ENCODE data around the gene KRTAP2-1. TPM values are rescaled to one million over a fixed set of nuclear protein-coding genes. Genes with fewer than 3 reads are reported as not detected.
A peak's percentile ranks its signal among the peaks of the same experiment; 100 is the strongest.

The KRTAP2-1 gene
- total and polyA plus RNA-seq, 2 donors, result 0.05 TPM; not detected in 1

GRCh38 chr17:41020336-41020735 lies 26.8 kb downstream of the KRTAP2-1 start:
- Histone ChIP-seq H3K9me3 (ENCODE audit: control insufficient read depth in 2 of 2, insufficient read depth in 1 of 2, low read length in 1 of 2) (no peaks in the 10 kb centered on the region), H3K4me3 (ENCODE audit: low read length in 2 of 2) (no peak overlapping the region), H3K27ac (ENCODE audit: low read depth in 1 of 2, low read length in 1 of 2) (no peak overlapping the region), H3K36me3 (ENCODE audit: control insufficient read depth in 2 of 2, insufficient read depth in 2 of 2, low read length in 1 of 2) (no peaks in the 10 kb centered on the region), H3K4me1 (ENCODE audit: control insufficient read depth in 2 of 2, insufficient read depth in 2 of 2, low read length in 2 of 2) (no peaks in the 10 kb centered on the region), H3K27me3 (ENCODE audit: control insufficient read depth in 2 of 2, insufficient read depth in 1 of 2, low read length in 1 of 2) (no peaks in the 10 kb centered on the region)
- no peak for DNase-seq (ENCODE audit: low read depth in 6 of 9, low spot score in 9 of 9)

GRCh38 chr17:41019415-41019814 lies 27.7 kb downstream of the KRTAP2-1 start:
- WGBS, result 99% methylated on average over 3 of the region's 3 CpGs
- no peaks in the 10 kb centered on the region for H3K9me3 ChIP-seq (ENCODE audit: control insufficient read depth in 2 of 2, insufficient read depth in 1 of 2, low read length in 1 of 2)
- no peak overlapping the region for H3K4me3 ChIP-seq (ENCODE audit: low read length in 2 of 2)
- no peaks in the 10 kb centered on the region for H3K27me3 ChIP-seq (ENCODE audit: control insufficient read depth in 2 of 2, insufficient read depth in 1 of 2, low read length in 1 of 2)
- H3K36me3 ChIP-seq (ENCODE audit: control insufficient read depth in 2 of 2, insufficient read depth in 2 of 2, low read length in 1 of 2), result no peaks in the 10 kb centered on the region
- no peak for DNase-seq (ENCODE audit: low read depth in 6 of 9, low spot score in 9 of 9)
- no peaks in the 10 kb centered on the region for H3K4me1 ChIP-seq (ENCODE audit: control insufficient read depth in 2 of 2, insufficient read depth in 2 of 2, low read length in 2 of 2)
- no peak overlapping the region for H3K27ac ChIP-seq (ENCODE audit: low read depth in 1 of 2, low read length in 1 of 2)

GRCh38 chr17:41018541-41018940 lies 28.6 kb downstream of the KRTAP2-1 start:
- Histone ChIP-seq H3K36me3 (ENCODE audit: control insufficient read depth in 2 of 2, insufficient read depth in 2 of 2, low read length in 1 of 2) (no peaks in the 10 kb centered on the region), H3K27me3 (ENCODE audit: control insufficient read depth in 2 of 2, insufficient read depth in 1 of 2, low read length in 1 of 2) (no peaks in the 10 kb centered on the region), H3K4me3 (ENCODE audit: low read length in 2 of 2) (no peak overlapping the region), H3K4me1 (ENCODE audit: control insufficient read depth in 2 of 2, insufficient read depth in 2 of 2, low read length in 2 of 2) (no peaks in the 10 kb centered on the region), H3K9me3 (ENCODE audit: control insufficient read depth in 2 of 2, insufficient read depth in 1 of 2, low read length in 1 of 2) (no peaks in the 10 kb centered on the region), H3K27ac (ENCODE audit: low read depth in 1 of 2, low read length in 1 of 2) (no peak overlapping the region)
- no peak for DNase-seq (ENCODE audit: low read depth in 6 of 9, low spot score in 9 of 9)
- 36% methylated on average over 3 of the region's 3 CpGs for WGBS

DNA sequence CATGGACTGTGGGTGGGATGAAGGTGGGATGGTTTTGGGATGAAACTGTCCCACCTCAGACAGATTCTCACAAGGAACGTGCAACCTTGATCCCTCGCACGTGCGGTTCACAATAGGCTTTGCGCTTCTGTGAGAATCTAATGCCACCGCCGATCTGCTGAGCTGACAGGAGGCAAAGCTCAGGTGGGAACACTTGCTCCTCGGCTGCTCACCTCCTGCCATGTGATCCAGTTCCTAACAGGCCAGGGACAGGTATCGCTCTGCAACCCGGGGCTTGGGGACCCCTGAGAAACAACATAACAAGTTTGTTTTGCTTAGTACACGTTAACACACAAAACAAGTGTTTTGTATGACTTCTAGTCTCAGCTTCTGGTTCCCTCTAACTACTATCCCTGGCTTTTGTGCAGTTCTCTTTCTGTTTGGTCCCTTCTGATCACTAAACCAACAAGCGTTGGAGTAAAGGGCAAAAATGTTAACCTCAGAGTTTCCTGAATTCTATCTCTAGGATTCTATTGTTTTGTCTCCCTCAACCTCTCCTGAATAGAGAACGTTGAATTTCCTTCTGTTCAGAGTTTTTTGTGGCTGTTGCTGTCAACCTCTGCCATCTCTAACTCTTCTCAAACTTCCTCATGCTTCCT lies 30.4 kb downstream of the KRTAP2-1 start:
- no peaks in the 10 kb centered on the region for H3K27me3 ChIP-seq (ENCODE audit: control insufficient read depth in 2 of 2, insufficient read depth in 1 of 2, low read length in 1 of 2)
- no peak overlapping the region for H3K4me3 ChIP-seq (ENCODE audit: low read length in 2 of 2)
- no peaks in the 10 kb centered on the region for H3K4me1 ChIP-seq (ENCODE audit: control insufficient read depth in 2 of 2, insufficient read depth in 2 of 2, low read length in 2 of 2)
- H3K36me3 ChIP-seq (ENCODE audit: control insufficient read depth in 2 of 2, insufficient read depth in 2 of 2, low read length in 1 of 2), result no peaks in the 10 kb centered on the region
- no peak for DNase-seq (ENCODE audit: low read depth in 6 of 9, low spot score in 9 of 9)
- no peaks in the 10 kb centered on the region for H3K9me3 ChIP-seq (ENCODE audit: control insufficient read depth in 2 of 2, insufficient read depth in 1 of 2, low read length in 1 of 2)
- whole genome bisulfite sequencing, result 86% methylated on average over 13 of the region's 13 CpGs
- no peak overlapping the region for H3K27ac ChIP-seq (ENCODE audit: low read depth in 1 of 2, low read length in 1 of 2)

- H3K4me1 ChIP-seq (ENCODE audit: control insufficient read depth in 2 of 2, insufficient read depth in 2 of 2, low read length in 2 of 2), result no peaks in the 10 kb centered on the region
- no peak overlapping the region for H3K27ac ChIP-seq (ENCODE audit: low read depth in 1 of 2, low read length in 1 of 2)
- H3K4me3 ChIP-seq (ENCODE audit: low read length in 2 of 2), result no peak overlapping the region
- no peaks in the 10 kb centered on the region for H3K36me3 ChIP-seq (ENCODE audit: control insufficient read depth in 2 of 2, insufficient read depth in 2 of 2, low read length in 1 of 2)
- 82% methylated on average over 7 of the region's 7 CpGs for WGBS
- H3K9me3 ChIP-seq (ENCODE audit: control insufficient read depth in 2 of 2, insufficient read depth in 1 of 2, low read length in 1 of 2), result no peaks in the 10 kb centered on the region
- no peaks in the 10 kb centered on the region for H3K27me3 ChIP-seq (ENCODE audit: control insufficient read depth in 2 of 2, insufficient read depth in 1 of 2, low read length in 1 of 2)
- no peak for DNase-seq (ENCODE audit: low read depth in 6 of 9, low spot score in 9 of 9)
These were observed 31.7 kb downstream of the KRTAP2-1 start for GRCh38 chr17:41015454-41015853.

GRCh38 chr17:41013606-41014005 lies 33.5 kb downstream of the KRTAP2-1 start:
- no peak overlapping the region for H3K27ac ChIP-seq (ENCODE audit: low read depth in 1 of 2, low read length in 1 of 2)
- H3K4me3 ChIP-seq (ENCODE audit: low read length in 2 of 2), result no peak overlapping the region
- no peaks in the 10 kb centered on the region for H3K36me3 ChIP-seq (ENCODE audit: control insufficient read depth in 2 of 2, insufficient read depth in 2 of 2, low read length in 1 of 2)
- DNase-seq (ENCODE audit: low read depth in 6 of 9, low spot score in 9 of 9), result peak in 2 of 9 donors; percentile 4 to 10
- 82% methylated on average over 1 of the region's 1 CpG for WGBS
- H3K27me3 ChIP-seq (ENCODE audit: control insufficient read depth in 2 of 2, insufficient read depth in 1 of 2, low read length in 1 of 2), result peaks cover 0 to 2% of the 10 kb centered on the region in 2 donors
- no peaks in the 10 kb centered on the region for H3K4me1 ChIP-seq (ENCODE audit: control insufficient read depth in 2 of 2, insufficient read depth in 2 of 2, low read length in 2 of 2)
- H3K9me3 ChIP-seq (ENCODE audit: control insufficient read depth in 2 of 2, insufficient read depth in 1 of 2, low read length in 1 of 2), result no peaks in the 10 kb centered on the region

GRCh38 chr17:41013181-41013580 lies 33.9 kb downstream of the KRTAP2-1 start:
- peaks cover 0 to 2% of the 10 kb centered on the region in 2 donors for H3K27me3 ChIP-seq (ENCODE audit: control insufficient read depth in 2 of 2, insufficient read depth in 1 of 2, low read length in 1 of 2)
- no peak overlapping the region for H3K4me3 ChIP-seq (ENCODE audit: low read length in 2 of 2)
- 98% methylated on average over 3 of the region's 3 CpGs for WGBS
- H3K4me1 ChIP-seq (ENCODE audit: control insufficient read depth in 2 of 2, insufficient read depth in 2 of 2, low read length in 2 of 2), result no peaks in the 10 kb centered on the region
- H3K27ac ChIP-seq (ENCODE audit: low read depth in 1 of 2, low read length in 1 of 2), result no peak overlapping the region
- no peak for DNase-seq (ENCODE audit: low read depth in 6 of 9, low spot score in 9 of 9)
- no peaks in the 10 kb centered on the region for H3K36me3 ChIP-seq (ENCODE audit: control insufficient read depth in 2 of 2, insufficient read depth in 2 of 2, low read length in 1 of 2)
- no peaks in the 10 kb centered on the region for H3K9me3 ChIP-seq (ENCODE audit: control insufficient read depth in 2 of 2, insufficient read depth in 1 of 2, low read length in 1 of 2)

GRCh38 chr17:41012326-41013120 lies 34.6 kb downstream of the KRTAP2-1 start:
- no peak overlapping the region for H3K27ac ChIP-seq (ENCODE audit: low read depth in 1 of 2, low read length in 1 of 2)
- no peak overlapping the region for H3K4me3 ChIP-seq (ENCODE audit: low read length in 2 of 2)
- H3K36me3 ChIP-seq (ENCODE audit: control insufficient read depth in 2 of 2, insufficient read depth in 2 of 2, low read length in 1 of 2), result no peaks in the 10 kb centered on the region
- peaks cover 0 to 2% of the 10 kb centered on the region in 2 donors for H3K27me3 ChIP-seq (ENCODE audit: control insufficient read depth in 2 of 2, insufficient read depth in 1 of 2, low read length in 1 of 2)
- no peaks in the 10 kb centered on the region for H3K9me3 ChIP-seq (ENCODE audit: control insufficient read depth in 2 of 2, insufficient read depth in 1 of 2, low read length in 1 of 2)
- DNase-seq (ENCODE audit: low read depth in 6 of 9, low spot score in 9 of 9), result no peak
- 83% methylated on average over 6 of the region's 6 CpGs for WGBS
- no peaks in the 10 kb centered on the region for H3K4me1 ChIP-seq (ENCODE audit: control insufficient read depth in 2 of 2, insufficient read depth in 2 of 2, low read length in 2 of 2)

DNA sequence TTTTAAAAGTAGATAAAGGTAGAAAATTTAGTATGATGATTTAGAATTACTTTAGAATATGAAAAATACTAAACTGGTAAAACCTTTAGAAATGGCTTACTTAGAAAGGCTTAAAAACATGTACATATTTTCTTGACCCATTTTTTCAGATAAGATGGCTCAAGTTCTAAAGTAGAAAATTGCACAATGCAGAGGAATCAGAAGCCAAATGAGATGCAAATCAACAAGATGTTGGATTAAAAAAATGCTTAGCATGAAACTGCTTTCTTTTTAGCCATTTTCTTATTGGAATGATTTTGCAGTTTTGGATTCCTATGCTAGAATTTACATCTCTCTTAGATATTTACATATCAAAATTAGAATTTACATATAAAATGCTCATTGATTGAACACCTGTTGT lies 36.7 kb downstream of the KRTAP2-1 start:
- Histone ChIP-seq H3K27me3 (ENCODE audit: control insufficient read depth in 2 of 2, insufficient read depth in 1 of 2, low read length in 1 of 2) (peaks cover 0 to 2% of the 10 kb centered on the region in 2 donors), H3K27ac (ENCODE audit: low read depth in 1 of 2, low read length in 1 of 2) (no peak overlapping the region), H3K4me1 (ENCODE audit: control insufficient read depth in 2 of 2, insufficient read depth in 2 of 2, low read length in 2 of 2) (no peaks in the 10 kb centered on the region), H3K36me3 (ENCODE audit: control insufficient read depth in 2 of 2, insufficient read depth in 2 of 2, low read length in 1 of 2) (no peaks in the 10 kb centered on the region), H3K4me3 (ENCODE audit: low read length in 2 of 2) (no peak overlapping the region), H3K9me3 (ENCODE audit: control insufficient read depth in 2 of 2, insufficient read depth in 1 of 2, low read length in 1 of 2) (no peaks in the 10 kb centered on the region)
- no peak for DNase-seq (ENCODE audit: low read depth in 6 of 9, low spot score in 9 of 9)
